Measurements from ENCODE around the gene COQ8A.
"Not testable (repeated sequence)": the region's sequence is repeated elsewhere in the genome, so short reads cannot be mapped to it uniquely, and the experiment has no call there.

Gene COQ8A

GRCh38 chr1:226953175-226953800 lies 13.2 kb downstream of the COQ8A start:
- DNase-seq (ENCODE audit: low read depth) = no peak

- no peak for DNase-seq (ENCODE audit: low read depth)
Measured at GRCh38 chr1:226954337-226954736, 14.2 kb downstream of the COQ8A start.

- DNase-seq (ENCODE audit: low read depth) = no peak
Measured at GRCh38 chr1:226954777-226955176, 14.7 kb downstream of the COQ8A start.

- DNase-seq (ENCODE audit: low read depth) = not testable (repeated sequence)
Measured at GRCh38 chr1:226955857-226956256, 15.8 kb downstream of the COQ8A start.

- no peak for DNase-seq (ENCODE audit: low read depth)
Measured at GRCh38 chr1:226956942-226957713, 17.0 kb downstream of the COQ8A start.

GRCh38 chr1:226957714-226958113 lies 17.6 kb downstream of the COQ8A start:
- DNase-seq (ENCODE audit: low read depth) = no peak

GRCh38 chr1:226958300-226958699 lies 18.2 kb downstream of the COQ8A start:
- DNase-seq (ENCODE audit: low read depth) = no peak

GRCh38 chr1:226960256-226960655 lies 20.2 kb downstream of the COQ8A start:
- no peak for DNase-seq (ENCODE audit: low read depth)

- no peak for DNase-seq (ENCODE audit: low read depth)
Measured at GRCh38 chr1:226960944-226961765, 21.1 kb downstream of the COQ8A start.

- no peak for DNase-seq (ENCODE audit: low read depth)
Measured at GRCh38 chr1:226962421-226963391, 22.6 kb downstream of the COQ8A start.

- DNase-seq (ENCODE audit: low read depth) = no peak
Measured at GRCh38 chr1:226964068-226964425, 24.0 kb downstream of the COQ8A start.

- no peak for DNase-seq (ENCODE audit: low read depth)
Measured at GRCh38 chr1:226964611-226965486, 24.8 kb downstream of the COQ8A start.

GRCh38 chr1:226965581-226966440 lies 25.7 kb downstream of the COQ8A start:
- no peak for DNase-seq (ENCODE audit: low read depth)

- no peak for DNase-seq (ENCODE audit: low read depth)
Measured at GRCh38 chr1:226966683-226967082, 26.6 kb downstream of the COQ8A start.

GRCh38 chr1:226967665-226968064 lies 27.6 kb downstream of the COQ8A start:
- no peak for DNase-seq (ENCODE audit: low read depth)

- DNase-seq (ENCODE audit: low read depth) = no peak
Measured at GRCh38 chr1:226971765-226972164, 31.7 kb downstream of the COQ8A start.

- no peak for DNase-seq (ENCODE audit: low read depth)
Measured at GRCh38 chr1:226972931-226973330, 32.8 kb downstream of the COQ8A start.

- DNase-seq (ENCODE audit: low read depth) = no peak
Measured at GRCh38 chr1:226973371-226973897, 33.3 kb downstream of the COQ8A start.

- no peak for DNase-seq (ENCODE audit: low read depth)
Measured at GRCh38 chr1:226973898-226974543, 33.9 kb downstream of the COQ8A start.

Data from stimulated activated CD8-positive, alpha-beta memory T cell treated with anti-CD3 and anti-CD28 coated beads, Interleukin-7, amount 100 ng/mL, for 24 hours (primary cell).